Measurements from ENCODE around the gene GPATCH3.
"Not testable (repeated sequence)": the region's sequence is repeated elsewhere in the genome, so short reads cannot be mapped to it uniquely, and the experiment has no call there.

GPATCH3 gene, protein sequence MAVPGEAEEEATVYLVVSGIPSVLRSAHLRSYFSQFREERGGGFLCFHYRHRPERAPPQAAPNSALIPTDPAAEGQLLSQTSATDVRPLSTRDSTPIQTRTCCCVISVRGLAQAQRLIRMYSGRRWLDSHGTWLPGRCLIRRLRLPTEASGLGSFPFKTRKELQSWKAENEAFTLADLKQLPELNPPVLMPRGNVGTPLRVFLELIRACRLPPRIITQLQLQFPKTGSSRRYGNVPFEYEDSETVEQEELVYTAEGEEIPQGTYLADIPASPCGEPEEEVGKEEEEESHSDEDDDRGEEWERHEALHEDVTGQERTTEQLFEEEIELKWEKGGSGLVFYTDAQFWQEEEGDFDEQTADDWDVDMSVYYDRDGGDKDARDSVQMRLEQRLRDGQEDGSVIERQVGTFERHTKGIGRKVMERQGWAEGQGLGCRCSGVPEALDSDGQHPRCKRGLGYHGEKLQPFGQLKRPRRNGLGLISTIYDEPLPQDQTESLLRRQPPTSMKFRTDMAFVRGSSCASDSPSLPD

GRCh38 chr1:26900001-26900814, at the start of gene GPATCH3:
Gene GPATCH3 (minus strand): TSS chr1:26900467. CDS start chr1:26900442, 25 bp downstream.
- Histone ChIP-seq H3K27me3 (ENCODE audit: insufficient read depth, low read depth, severe bottlenecking) (no peaks in the 10 kb centered on the region), H3K4me3 (ENCODE audit: low read depth, low read length) (peak within 1 kb of the TSS; percentile 95), H3K36me3 (peaks cover 28% of the 10 kb centered on the region), H3K9me3 (ENCODE audit: severe bottlenecking) (no peaks in the 10 kb centered on the region), H3K27ac (peak within 1 kb of the TSS; percentile 86)
- peak; percentile 92 for DNase-seq
- no peak for TF ChIP-seq CTCF (IDR thresholded peaks at IDR 0.05; ENCODE audit: low read depth, low read length)

DNA sequence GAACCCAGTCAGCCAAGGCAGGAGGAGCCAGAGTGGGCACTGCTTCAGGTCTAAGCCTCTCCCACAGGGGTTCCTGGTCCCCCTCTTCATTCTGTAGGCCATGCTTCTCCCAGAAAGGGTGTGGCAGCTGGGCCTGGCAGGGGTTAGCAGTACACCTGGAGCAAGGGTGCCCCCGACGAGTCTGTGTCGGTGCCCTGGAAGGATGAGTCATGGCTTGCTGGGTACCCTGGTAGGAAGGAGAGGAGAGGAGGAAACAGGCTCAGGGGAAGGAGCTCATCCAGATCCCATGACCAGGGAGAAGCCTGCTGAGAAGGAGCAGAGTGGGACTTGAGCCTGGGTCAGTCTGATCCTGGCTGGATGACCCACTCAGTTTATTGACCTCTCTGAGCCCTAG, 49.7 kb upstream of the GPATCH3 start:
- no peaks in the 10 kb centered on the region for H3K9me3 ChIP-seq (ENCODE audit: severe bottlenecking)
- H3K27ac ChIP-seq, result no peak overlapping the region
- no peak for TF ChIP-seq CTCF (IDR thresholded peaks at IDR 0.05; ENCODE audit: low read depth, low read length)
- H3K4me3 ChIP-seq (ENCODE audit: low read depth, low read length), result no peak overlapping the region
- no peak for DNase-seq
- no peaks in the 10 kb centered on the region for H3K27me3 ChIP-seq (ENCODE audit: insufficient read depth, low read depth, severe bottlenecking)
- H3K36me3 ChIP-seq, result peaks cover 26% of the 10 kb centered on the region

DNA sequence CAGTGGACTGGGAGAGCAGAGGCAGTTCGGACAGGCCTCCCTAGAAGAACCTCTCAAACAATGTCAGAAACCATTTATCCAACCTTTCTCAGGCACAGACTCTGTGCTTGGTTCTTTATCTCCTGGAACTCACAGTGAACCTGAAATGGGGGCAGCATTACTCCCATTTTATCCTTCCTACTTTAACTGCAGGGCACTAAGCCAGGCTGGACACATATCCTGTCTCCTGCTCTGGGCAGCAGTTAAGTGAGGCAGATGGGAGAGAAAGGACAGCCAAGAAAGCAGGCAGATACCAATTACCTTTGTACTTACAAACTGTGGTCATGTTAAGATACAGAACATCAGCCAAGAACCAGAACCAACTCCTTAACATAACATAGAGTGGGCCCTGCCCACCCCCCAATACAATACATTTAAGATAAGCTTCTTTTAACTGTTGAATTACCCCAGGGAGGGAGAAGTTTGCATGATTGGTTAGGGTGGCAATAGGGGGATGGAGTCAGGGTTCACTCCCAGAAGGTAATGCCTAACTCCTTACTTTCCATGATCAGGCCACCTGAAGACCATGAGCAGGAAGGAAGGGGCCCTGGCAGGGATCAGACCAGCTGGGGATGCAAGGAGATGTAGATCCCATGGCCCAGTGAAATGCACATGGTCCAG, 49.1 kb upstream of the GPATCH3 start:
- TF ChIP-seq CTCF (IDR thresholded peaks at IDR 0.05; ENCODE audit: low read depth, low read length), result no peak
- Histone ChIP-seq H3K27me3 (ENCODE audit: insufficient read depth, low read depth, severe bottlenecking) (no peaks in the 10 kb centered on the region), H3K4me3 (ENCODE audit: low read depth, low read length) (no peak overlapping the region), H3K27ac (no peak overlapping the region), H3K36me3 (peaks cover 32% of the 10 kb centered on the region), H3K9me3 (ENCODE audit: severe bottlenecking) (no peaks in the 10 kb centered on the region)
- DNase-seq, result no peak

- not testable (repeated sequence) for H3K27me3 ChIP-seq (ENCODE audit: insufficient read depth, low read depth, severe bottlenecking); DNase-seq; H3K9me3 ChIP-seq (ENCODE audit: severe bottlenecking); H3K27ac ChIP-seq; H3K4me3 ChIP-seq (ENCODE audit: low read depth, low read length)
- H3K36me3 ChIP-seq, result peaks cover 39% of the 10 kb centered on the region
Observed at GRCh38 chr1:26948725-26949057, 48.4 kb upstream of the GPATCH3 start.

- no peak for DNase-seq
- no peak for TF ChIP-seq CTCF (IDR thresholded peaks at IDR 0.05; ENCODE audit: low read depth, low read length)
- Histone ChIP-seq H3K27me3 (ENCODE audit: insufficient read depth, low read depth, severe bottlenecking) (no peaks in the 10 kb centered on the region), H3K4me3 (ENCODE audit: low read depth, low read length) (no peak overlapping the region), H3K36me3 (peaks cover 63% of the 10 kb centered on the region), H3K27ac (no peak overlapping the region), H3K9me3 (ENCODE audit: severe bottlenecking) (no peaks in the 10 kb centered on the region)
Observed at GRCh38 chr1:26946270-26946669, 46.0 kb upstream of the GPATCH3 start.

GRCh38 chr1:26945728-26946127, 45.5 kb upstream of the GPATCH3 start:
- Histone ChIP-seq H3K36me3 (peaks cover 65% of the 10 kb centered on the region), H3K27ac (no peak overlapping the region), H3K27me3 (ENCODE audit: insufficient read depth, low read depth, severe bottlenecking) (no peaks in the 10 kb centered on the region), H3K9me3 (ENCODE audit: severe bottlenecking) (no peaks in the 10 kb centered on the region), H3K4me3 (ENCODE audit: low read depth, low read length) (no peak overlapping the region)
- no peak for DNase-seq
- no peak for TF ChIP-seq CTCF (IDR thresholded peaks at IDR 0.05; ENCODE audit: low read depth, low read length)
